Measurements from ENCODE around the gene AFF4. TPM values are rescaled to one million over a fixed set of nuclear protein-coding genes. Genes with fewer than 3 reads are reported as not detected.

AFF4 gene
- total RNA-seq, 2 donors from 2014 or later = 95.2 to 142 TPM

DNA sequence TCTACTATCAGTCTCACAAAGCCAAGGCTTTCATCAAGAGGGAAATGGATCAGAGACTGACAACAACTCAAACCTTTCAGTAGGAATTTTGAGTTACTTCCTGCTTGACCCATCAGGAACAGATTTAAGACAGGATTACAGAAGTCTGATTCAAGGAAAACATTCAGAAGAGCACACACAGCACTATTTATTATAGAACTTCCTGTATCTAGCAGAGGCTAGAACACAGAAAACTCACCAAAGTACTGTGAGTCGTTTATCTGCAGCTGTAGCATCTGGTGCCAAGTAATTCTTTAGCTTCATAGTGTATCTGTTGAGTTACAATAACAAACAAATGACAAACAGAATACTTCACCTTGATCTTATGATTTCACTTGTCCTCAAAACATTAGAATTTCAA, 76.2 kb downstream of the AFF4 start:
- H3K4me1 ChIP-seq (ENCODE audit: control insufficient read depth in 1 of 2, low read depth in 2 of 2) = no peaks in the 10 kb centered on the region

DNA sequence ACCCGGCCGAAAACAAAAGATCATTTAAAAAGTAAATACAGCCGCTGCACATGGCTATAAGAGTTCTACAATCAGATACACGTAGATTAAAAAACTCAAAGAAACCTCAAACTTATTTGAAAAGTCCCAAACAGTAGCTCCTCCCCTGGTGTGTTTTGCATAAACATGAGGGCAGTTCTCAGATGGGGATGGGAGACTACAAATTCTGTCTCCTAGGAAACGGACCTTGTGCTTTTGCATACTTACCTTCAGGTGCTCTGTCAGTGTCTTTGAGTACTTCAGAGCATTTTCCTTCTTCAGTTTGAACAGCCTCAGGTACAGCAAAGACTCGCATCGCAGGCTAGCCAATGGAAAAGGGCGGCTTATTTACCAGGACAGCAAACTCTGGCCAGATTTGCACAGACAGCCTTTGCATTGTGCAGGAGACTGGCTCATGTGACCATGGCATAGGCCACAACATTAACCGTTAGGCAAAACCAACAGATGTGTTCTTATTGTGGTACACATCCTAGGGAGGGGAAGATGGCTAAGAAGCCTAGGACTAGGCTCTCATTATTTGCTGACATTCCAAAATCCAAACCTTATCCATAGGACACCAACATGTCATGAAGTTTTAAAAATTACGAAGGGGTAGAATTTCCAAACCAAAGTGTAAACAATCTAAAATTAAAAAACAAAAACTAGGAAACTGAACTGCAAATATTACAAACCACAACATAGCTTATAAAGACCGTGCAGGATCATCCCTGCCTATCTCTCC, 77.2 kb downstream of the AFF4 start:
- no peaks in the 10 kb centered on the region for H3K9me3 ChIP-seq
- no peaks in the 10 kb centered on the region for H3K27me3 ChIP-seq (replicated peaks; ENCODE audit: insufficient read depth)
- H3K4me1 ChIP-seq (ENCODE audit: control insufficient read depth in 1 of 2, low read depth in 2 of 2) = no peaks in the 10 kb centered on the region
- H3K27ac ChIP-seq = no peak overlapping the region
- no peak overlapping the region for H3K4me3 ChIP-seq
- peaks cover 41% of the 10 kb centered on the region for H3K36me3 ChIP-seq
- no peak for ATAC-seq (ENCODE audit: insufficient number of reproducible peaks, low FRiP score, low read depth)
- no peak for DNase-seq (ENCODE audit: low spot score)
- TF ChIP-seq, protein P1, sequence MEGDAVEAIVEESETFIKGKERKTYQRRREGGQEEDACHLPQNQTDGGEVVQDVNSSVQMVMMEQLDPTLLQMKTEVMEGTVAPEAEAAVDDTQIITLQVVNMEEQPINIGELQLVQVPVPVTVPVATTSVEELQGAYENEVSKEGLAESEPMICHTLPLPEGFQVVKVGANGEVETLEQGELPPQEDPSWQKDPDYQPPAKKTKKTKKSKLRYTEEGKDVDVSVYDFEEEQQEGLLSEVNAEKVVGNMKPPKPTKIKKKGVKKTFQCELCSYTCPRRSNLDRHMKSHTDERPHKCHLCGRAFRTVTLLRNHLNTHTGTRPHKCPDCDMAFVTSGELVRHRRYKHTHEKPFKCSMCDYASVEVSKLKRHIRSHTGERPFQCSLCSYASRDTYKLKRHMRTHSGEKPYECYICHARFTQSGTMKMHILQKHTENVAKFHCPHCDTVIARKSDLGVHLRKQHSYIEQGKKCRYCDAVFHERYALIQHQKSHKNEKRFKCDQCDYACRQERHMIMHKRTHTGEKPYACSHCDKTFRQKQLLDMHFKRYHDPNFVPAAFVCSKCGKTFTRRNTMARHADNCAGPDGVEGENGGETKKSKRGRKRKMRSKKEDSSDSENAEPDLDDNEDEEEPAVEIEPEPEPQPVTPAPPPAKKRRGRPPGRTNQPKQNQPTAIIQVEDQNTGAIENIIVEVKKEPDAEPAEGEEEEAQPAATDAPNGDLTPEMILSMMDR (IDR thresholded peaks at IDR 0.05) = no peak

More for the DNA sequence above, 76.2 kb downstream of the AFF4 start:
- DNase-seq (ENCODE audit: low spot score) (no peak), ATAC-seq (ENCODE audit: insufficient number of reproducible peaks, low FRiP score, low read depth) (no peak)
- no peaks in the 10 kb centered on the region for H3K27me3 ChIP-seq (replicated peaks; ENCODE audit: insufficient read depth)
- peaks cover 43% of the 10 kb centered on the region for H3K36me3 ChIP-seq
- no peak overlapping the region for H3K4me3 ChIP-seq
- no peak overlapping the region for H3K27ac ChIP-seq
- TF ChIP-seq, protein P1 (IDR thresholded peaks at IDR 0.05) = no peak
- no peaks in the 10 kb centered on the region for H3K9me3 ChIP-seq

DNA sequence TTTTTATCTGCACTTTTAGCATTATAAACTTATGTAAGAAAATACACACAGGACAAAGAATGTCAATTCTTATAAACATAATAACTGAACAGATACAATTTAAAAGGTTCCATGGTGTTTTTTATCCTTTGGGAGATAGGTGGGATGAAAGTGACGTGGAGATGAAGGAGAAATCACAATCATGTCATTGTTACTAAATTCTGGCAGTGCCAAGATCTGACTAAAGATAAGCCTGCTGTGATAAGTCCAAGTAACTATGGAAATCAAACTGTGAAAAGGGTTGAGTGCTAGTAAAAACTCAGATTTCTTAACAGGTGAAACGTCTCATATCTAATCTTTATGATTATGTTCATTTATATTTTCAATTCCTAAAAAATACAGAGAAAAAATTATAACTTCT, 78.9 kb downstream of the AFF4 start:
- DNase-seq (ENCODE audit: low spot score) = no peak
- TF ChIP-seq, protein P1 (IDR thresholded peaks at IDR 0.05) = no peak
- H3K4me1 ChIP-seq (ENCODE audit: control insufficient read depth in 1 of 2, low read depth in 2 of 2) = no peaks in the 10 kb centered on the region
- peaks cover 50% of the 10 kb centered on the region for H3K36me3 ChIP-seq
- H3K9me3 ChIP-seq = no peaks in the 10 kb centered on the region
- H3K4me3 ChIP-seq = no peak overlapping the region
- no peak overlapping the region for H3K27ac ChIP-seq
- no peak for ATAC-seq (ENCODE audit: insufficient number of reproducible peaks, low FRiP score, low read depth)
- no peaks in the 10 kb centered on the region for H3K27me3 ChIP-seq (replicated peaks; ENCODE audit: insufficient read depth)

DNA sequence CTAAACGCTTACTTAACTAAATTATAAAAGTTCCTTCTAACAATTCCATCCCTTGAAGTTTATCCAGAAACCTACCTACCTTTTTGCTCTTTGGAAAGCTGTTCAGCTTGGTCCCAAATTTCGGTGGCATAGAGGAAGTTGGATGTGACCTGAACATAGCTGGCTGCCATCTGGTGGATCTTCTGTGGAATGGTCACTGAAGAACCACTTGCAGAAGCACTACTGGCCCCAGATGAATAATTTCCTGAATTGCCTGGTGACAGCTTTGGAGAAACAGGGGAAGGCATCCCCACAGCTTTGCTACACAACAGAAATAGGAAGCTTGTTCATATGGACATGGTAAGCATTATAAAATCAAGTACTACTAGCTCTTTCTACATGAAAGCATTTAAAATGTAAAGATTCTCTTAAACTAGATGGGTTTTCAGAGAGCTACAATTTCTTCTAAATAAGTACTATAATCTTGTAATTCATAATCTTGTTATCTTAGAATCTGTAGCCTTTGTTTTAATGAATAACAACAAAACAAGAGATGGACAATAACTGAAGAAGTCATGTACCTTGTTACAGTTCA, 80.1 kb downstream of the AFF4 start:
- no peaks in the 10 kb centered on the region for H3K9me3 ChIP-seq
- H3K36me3 ChIP-seq = peaks cover 46% of the 10 kb centered on the region
- DNase-seq (ENCODE audit: low spot score) (no peak), ATAC-seq (ENCODE audit: insufficient number of reproducible peaks, low FRiP score, low read depth) (no peak)
- no peak overlapping the region for H3K4me3 ChIP-seq
- TF ChIP-seq, protein P1 (IDR thresholded peaks at IDR 0.05) = peak; percentile 49
- no peaks in the 10 kb centered on the region for H3K27me3 ChIP-seq (replicated peaks; ENCODE audit: insufficient read depth)
- H3K4me1 ChIP-seq (ENCODE audit: control insufficient read depth in 1 of 2, low read depth in 2 of 2) = no peaks in the 10 kb centered on the region
- no peak overlapping the region for H3K27ac ChIP-seq

DNA sequence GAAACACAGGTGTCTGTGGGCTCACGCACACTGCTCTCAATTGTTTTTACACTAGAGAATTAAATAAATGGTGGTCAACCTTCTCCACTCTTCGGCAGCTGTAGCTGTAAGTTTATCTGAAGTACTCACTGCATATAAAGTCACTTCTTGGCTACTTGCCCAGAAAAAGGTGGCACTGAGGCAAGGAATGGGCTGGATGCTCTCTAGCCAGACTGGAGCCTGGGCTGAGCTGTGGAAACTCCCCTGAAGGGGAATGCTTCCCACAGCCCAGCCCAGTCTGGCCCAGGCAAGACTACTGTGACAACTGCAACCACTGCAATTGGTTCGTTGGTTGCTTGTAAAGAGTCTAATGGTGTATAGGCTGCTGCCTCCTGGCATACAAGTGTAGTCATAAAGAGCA, 85.5 kb downstream of the AFF4 start:
- no peaks in the 10 kb centered on the region for H3K9me3 ChIP-seq
- H3K4me3 ChIP-seq = no peak overlapping the region
- no peak for ATAC-seq (ENCODE audit: insufficient number of reproducible peaks, low FRiP score, low read depth)
- H3K4me1 ChIP-seq (ENCODE audit: control insufficient read depth in 1 of 2, low read depth in 2 of 2) = peaks cover 5 to 22% of the 10 kb centered on the region in 2 donors
- DNase-seq (ENCODE audit: low spot score) = no peak
- TF ChIP-seq, protein P1 (IDR thresholded peaks at IDR 0.05) = no peak
- H3K27me3 ChIP-seq (replicated peaks; ENCODE audit: insufficient read depth) = no peaks in the 10 kb centered on the region
- peaks cover 20% of the 10 kb centered on the region for H3K36me3 ChIP-seq
- H3K27ac ChIP-seq = no peak overlapping the region
